Measurements from ENCODE around the gene JAK1.

DNA sequence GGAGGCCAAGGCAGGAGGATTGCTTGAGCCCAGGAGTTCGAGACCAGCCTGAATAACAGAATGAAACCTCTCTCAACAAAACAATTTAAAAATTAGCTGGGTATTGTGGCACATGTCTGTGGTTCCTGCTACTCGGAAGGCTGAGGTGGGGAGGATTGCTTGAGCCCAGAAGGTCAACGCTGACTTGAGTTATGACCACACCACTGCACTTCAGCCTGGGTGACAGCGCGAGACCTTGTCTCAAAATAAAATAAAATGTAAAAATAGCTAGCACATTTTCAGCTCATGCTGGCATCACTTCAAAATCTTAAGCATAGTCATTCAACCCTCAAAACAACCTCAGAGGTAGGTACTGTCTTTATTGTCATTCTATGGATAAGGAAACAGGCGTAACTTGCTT is 6.4 kb downstream of the JAK1 start:
- TF ChIP-seq, protein P1, sequence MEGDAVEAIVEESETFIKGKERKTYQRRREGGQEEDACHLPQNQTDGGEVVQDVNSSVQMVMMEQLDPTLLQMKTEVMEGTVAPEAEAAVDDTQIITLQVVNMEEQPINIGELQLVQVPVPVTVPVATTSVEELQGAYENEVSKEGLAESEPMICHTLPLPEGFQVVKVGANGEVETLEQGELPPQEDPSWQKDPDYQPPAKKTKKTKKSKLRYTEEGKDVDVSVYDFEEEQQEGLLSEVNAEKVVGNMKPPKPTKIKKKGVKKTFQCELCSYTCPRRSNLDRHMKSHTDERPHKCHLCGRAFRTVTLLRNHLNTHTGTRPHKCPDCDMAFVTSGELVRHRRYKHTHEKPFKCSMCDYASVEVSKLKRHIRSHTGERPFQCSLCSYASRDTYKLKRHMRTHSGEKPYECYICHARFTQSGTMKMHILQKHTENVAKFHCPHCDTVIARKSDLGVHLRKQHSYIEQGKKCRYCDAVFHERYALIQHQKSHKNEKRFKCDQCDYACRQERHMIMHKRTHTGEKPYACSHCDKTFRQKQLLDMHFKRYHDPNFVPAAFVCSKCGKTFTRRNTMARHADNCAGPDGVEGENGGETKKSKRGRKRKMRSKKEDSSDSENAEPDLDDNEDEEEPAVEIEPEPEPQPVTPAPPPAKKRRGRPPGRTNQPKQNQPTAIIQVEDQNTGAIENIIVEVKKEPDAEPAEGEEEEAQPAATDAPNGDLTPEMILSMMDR (IDR thresholded peaks at IDR 0.05), result no peak
- TF ChIP-seq ZFX (IDR thresholded peaks at IDR 0.05; ENCODE audit: borderline replicate concordance), result no peak

All from 22Rv1 (cell line).